NCI-H526 treated with DMSO at 0.1 percent for 48 hours (cell line): Measurements from ENCODE around the gene RBKS.
A peak's percentile ranks its signal among the peaks of the same experiment; 100 is the strongest.
"Not testable (repeated sequence)": the region's sequence is repeated elsewhere in the genome, so short reads cannot be mapped to it uniquely, and the experiment has no call there.

ENCODE experiments used
- DNase-seq: peaks from one replicate; lab custom pipeline; 2025; lab: John Stamatoyannopoulos, UW

Gene RBKS

DNA sequence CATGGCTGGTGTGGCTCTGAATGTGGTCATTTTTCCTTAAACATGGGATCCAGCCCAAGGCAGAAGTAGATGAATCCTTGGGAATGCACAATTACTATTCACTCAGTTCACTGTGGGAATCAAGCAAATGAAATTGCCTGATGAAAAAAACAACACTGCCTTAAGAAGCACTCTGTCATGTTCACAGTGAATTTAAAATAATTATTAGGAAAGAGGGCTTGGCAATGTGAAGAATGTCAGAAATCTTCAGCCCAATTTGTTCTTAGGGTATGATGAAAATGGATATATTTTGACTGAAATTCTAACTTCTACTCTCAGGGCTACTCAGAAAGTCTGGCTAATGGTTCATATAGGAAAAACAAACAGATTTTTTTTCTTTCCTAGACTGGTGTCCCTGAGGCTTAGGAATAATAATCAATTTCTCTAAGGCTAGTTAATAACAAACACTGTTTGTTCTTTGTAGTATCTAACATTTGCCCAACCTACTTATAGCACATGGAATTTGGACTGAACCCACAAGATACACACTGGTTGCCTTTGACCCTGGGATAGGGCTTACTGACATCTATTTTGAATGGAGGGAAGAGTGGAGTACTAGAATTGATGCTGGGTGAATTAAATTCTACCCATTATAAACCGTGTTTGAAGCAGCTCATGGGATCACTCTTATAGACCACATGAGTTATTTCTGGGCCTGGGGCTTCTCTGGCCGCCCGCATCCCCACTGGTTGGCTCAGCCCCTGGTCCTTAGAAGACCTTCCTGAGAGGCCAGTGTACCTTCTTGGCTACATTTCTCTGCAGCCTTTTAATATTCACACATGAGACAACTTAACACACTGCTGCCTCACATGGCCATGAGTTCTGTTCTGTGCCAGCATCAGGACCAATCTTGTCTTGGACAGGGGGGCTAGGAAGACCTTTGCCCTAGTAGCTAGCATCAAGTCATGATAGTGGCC, 127.0 kb downstream of the RBKS start:
- no peak for DNase-seq

DNA sequence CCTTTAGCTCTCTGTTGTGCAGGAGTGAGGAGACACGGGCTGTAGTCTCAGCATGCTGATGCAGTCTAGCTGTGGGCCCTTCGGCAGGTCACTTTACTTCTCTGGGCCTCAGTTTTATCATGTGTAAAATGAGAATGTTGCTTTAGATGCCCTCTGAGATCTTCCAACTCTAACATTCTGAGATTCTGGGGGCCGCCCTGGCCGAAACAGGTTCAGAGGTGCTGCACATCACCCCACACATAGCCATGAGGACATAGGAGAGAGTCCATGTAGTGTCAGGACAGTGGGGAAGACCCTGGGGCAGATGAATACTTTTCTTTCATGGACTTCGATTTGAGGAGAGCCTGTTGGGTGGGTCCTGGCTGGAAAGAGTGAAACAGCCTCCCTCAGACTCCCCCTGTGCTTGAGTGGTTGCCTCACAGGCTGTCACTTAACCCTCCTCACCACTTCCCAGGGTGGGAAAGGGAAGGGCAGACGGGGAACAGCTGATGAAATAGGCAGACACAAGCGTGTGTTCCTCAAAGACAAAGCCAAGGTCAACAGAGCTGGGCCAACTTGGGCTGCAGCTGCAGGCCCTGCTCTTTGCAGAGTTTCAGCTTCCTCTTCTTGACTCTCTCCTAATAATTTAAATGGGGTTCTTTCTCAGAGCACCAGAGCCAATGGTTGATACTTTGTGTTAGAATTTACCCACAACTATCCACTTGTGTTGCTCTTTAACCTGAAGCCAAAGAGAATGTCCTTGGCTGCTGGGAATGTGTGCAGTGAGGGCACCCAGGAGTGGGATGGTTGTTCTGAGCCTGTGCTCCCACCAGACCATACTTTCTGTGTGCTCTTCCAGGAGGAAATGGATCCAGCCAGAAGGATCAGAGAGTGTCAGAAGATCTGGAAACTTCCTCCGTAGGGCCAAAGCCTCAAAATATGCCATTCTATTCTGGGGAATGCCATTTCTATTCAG, 133.4 kb downstream of the RBKS start:
- DNase-seq: no peak

DNA sequence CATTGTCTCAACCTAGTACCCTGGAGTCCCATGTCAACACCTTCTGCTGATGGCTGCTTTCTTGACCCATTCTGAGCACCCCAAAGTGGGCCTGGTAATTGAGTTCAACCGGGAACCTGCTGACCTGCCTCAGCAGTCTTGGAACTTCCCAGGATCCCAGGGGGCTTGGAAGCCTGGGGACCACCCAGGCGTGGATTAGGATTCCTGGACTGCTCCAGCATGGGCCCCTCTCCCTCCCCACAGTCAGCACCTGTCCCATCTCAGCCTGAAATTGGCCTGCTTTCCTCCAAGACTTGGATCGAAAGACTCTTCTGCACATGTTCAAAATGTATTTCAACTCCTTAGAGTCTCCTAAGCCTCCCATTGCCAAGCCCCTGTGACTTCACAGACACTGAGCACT, 134.1 kb downstream of the RBKS start:
- DNase-seq: no peak

DNA sequence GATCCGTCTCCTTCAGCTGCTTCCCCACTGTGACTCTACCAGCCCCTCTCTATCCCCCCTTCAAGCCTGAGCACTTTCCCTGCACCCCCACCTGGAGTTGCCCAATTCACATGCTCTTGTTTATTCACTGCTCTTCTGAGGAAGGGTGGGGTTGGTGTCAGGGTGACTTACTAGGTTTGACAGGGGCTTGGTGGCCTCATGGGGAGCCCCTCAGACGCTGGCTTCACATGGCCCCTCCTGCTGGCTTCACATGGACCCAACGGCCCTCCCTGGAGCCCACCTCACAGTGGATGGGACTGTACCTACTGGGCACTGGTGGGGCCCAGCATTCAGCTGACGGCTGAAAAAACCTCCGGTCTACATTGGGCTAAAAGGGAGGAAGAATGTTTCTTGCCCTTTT, 135.4 kb downstream of the RBKS start:
- DNase-seq: no peak

DNA sequence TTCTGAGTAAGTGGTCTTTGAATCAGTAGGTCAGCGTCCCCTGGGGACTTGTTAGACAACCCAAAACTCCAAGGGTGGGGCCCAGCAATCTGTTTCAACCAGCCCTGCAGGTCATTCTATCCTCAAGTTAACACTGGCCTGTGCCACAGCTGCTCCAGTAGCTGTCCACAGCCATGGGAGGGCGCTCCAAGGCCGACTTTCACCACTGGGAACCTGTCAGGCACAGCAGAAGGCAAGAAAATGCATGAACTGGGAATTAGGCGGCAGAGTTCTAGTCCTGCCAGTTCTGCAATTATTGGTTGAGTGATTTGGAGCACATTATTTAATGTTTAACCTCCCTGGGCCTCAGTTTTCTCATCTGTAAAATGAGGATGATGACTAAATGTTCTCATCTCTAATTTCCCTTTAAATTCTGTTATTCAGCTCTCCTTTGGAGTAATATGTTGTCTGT, 136.0 kb downstream of the RBKS start:
- peak; percentile 16 for DNase-seq

DNA sequence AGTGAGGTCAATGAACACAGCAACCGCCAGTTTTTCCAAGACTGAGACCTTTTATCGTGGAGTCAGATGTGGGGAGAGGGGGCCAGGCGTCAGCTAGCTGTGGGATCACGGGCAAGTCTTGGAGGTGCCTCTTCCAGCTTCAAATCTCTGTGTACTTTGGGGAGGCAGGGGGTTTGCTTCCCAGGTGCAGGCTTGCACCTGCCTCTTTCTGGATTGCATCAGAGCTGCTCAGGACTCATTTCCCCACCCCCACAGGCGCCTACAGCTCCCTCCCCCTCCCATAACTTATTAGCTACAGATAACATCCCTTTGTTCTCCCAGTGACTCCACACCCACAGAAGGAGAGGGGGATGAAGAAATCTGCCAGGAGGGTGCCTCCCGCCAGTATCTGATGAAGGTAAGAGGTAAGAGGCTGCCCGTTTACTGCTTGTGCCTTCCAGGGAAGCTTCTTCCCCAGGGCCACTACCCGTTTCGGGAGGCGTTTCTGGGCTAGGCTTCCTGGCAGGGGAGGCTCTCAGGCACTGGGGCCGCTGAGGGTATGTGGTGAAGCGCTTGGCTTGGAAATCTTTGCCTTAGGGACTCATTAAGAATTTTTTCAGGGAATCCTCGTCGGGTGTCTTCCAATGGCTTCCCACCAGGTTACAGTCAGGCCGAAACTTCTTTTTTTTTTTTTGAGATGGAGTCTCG, 137.5 kb downstream of the RBKS start:
- DNase-seq: peak; percentile 80

DNA sequence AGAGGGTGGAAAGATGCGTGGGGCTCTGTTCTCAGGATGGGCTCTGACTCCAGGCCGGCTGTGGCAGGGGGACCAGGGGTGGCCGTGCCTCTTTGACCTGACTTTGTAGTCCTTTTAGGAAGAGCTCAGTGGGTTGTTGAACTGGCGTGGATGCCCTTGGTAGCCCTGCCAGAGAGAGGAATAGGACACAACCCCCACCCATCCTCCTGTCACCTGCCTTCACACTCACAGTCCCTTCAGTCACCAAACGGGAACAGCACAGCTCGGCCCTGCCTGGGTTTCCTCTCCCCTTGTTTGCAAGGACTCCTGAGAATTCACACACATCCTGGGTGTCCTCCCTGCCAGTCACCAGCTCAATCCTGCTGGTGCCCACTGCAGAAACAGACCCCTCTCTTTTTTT, 138.8 kb downstream of the RBKS start:
- DNase-seq: no peak

DNA sequence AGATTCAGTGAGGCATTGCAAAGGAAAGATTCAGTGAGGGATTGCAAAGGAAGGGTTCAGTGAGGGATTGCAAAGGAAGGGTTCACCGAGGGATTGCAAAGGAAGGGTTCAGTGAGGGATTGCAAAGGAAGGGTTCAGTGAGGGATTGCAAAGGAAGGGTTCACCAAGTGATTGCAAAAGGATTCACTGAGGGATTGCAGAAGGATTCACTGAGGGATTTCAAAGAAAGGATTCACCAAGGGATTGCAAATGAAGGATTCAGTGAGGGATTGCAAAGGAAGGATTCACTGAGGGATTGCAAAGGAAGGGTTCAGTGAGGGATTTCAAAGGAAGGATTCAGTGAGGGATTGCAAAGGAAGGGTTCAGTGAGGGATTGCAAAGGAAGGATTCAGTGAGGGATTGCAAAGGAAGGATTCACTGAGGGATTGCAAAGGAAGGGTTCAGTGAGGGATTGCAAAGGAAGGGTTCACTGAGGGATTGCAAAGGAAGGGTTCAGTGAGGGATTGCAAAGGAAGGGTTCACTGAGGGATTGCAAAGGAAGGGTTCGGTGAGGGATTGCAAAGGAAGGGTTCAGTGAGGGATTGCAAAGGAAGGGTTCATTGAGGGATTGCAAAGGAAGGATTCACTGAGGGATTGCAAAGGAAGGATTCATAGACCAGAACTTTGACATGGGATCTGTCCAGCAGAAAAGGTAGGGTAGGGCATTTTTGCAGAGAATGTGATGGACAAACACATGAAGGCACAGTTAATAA, 141.2 kb downstream of the RBKS start:
- DNase-seq: not testable (repeated sequence)

DNA sequence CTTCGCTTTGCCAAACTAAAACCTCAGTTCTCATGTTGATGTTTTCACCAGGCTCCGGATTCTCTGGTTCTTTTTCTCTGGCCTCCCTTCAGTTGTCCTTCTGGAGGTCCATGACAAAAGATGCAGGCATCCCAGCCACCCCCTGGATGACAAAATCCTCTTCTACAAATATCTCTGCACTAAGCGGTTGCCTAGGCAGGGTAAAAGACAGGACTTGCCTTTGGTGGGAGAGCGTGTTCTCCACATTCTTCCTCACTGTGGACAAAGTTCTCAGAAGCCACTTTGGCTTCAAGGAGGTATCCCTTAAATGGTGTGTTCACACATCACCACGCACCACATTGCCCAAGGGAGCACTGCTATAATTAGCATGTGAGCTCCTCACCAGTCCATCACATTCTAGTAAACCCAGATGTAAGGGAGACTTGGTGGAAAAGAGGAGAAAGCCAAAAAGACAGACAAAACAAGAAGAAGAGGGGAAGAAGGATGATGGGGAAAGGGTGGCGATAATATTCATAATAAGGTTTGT, 142.3 kb downstream of the RBKS start:
- DNase-seq: no peak

DNA sequence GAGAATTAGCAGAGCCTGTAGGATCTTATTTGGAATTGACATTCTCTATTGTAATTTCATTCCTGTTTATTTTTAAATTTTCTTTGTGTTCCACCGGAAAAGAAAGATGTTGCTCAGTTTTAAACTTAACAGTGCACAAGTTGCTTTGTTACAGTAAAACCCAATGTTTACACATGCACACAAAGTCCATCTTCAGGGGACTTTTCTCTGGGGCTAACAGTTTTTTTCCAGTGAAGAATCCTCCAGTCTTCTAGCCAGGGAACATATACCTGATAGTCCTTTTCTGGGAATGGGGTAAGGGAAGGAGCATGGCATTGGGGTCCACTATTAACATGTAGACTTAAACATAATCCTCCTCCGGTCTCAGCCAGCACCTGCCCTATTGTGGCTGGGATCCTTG, 143.9 kb downstream of the RBKS start:
- DNase-seq: no peak

DNA sequence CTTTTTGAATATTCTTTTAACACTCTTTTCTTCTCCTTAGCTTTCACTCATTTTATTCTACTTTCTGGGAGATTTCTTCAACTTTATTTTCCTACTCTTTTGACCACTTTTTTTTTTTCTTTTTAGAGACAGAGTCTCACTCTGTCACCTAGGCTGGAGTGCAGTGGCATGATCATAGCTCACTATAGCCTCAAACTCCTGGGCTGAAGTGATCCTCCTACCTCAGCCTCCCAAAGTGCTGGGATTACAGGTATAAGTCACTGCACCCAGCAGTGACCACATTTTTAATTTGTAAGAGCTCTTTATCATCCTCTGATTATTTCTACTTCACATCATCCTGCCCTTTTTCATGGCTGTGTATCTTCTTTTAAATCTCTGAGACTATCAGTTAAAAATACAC, 144.7 kb downstream of the RBKS start:
- DNase-seq: not testable (repeated sequence)

DNA sequence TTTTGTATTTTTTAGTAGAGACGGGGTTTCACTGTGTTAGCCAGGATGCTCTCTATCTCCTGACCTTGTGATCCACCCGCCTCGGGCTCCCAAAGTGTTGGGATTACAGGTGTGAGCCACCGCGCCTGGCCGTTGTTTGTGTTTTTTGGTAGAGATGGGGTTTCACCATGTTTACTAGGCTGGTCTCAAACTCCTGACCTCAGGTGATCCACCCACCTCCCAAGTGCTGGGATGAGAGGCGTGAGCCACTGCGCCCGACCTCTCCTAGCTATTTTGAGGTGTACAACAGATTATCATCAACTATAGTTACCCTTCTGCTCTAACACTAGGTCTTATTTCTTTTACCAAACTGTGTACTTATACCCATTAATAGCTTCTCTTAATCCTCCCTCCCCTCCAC, 147.6 kb downstream of the RBKS start:
- no peak for DNase-seq

DNA sequence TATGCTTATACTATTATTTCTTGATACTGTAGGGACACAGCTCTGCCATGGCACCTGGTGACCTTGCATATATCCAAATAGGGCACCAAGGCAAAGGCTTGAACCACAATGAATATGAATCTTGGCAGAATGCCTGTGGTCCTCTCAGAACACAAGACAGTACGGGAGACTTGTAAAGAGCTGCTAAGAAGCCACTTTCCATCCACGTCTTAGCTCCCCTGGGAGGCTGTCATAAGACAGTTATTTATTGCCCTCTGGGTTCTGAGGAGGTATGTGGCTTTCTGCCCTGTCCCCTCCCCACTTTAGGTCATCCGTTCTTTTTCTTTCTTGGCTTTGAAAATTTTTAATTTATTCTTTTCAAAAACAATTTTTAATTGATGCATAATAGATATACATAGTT, 148.5 kb downstream of the RBKS start:
- DNase-seq: no peak

DNA sequence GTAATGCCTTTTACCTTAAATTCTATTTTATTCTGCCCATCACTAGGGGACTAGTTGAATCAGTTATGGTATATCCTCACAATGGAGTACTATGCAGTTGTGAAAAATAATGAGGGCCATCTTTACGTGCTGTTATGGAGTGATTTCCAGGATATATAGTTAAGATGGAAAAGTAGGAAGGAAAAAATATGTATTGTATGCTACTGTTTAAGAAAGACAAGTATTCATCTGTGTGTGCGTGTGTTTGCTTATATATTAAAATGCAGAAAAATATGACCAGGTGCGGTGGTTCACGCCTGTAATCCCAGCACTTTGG, 151.2 kb downstream of the RBKS start:
- no peak for DNase-seq

DNA sequence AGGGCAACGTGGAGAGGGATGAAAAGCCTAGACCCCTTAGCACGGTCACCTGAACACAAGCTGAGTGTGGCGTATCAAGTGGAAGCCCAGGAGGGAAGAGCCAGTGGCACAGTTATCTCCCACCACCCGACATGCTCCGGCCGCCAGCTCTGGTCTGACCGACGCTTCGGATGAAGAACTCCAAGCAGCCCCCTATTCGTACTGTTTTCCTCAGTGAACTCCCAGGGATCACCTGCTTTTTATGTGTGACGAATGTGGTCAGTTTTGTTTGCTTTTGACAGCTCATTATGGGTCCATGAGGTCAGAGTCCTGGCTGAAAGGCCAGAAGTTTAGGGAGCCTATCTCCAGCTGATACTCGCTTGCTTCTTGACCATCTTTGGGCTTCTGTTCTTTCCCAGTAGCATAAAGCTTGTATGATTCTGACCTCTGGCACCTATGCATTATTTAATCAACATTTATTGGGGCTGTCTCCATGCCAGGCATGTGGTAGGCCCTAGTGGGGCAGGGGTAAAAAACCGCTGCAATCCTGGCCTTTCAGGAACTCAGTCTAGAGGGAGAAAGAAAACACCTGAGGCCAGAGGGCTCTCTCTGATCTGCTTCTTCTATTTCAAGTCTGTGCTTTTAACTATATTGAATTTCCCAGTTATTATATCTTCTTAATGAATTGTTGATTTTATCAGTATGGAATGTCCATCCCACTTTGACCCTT, 151.7 kb downstream of the RBKS start:
- no peak for DNase-seq

DNA sequence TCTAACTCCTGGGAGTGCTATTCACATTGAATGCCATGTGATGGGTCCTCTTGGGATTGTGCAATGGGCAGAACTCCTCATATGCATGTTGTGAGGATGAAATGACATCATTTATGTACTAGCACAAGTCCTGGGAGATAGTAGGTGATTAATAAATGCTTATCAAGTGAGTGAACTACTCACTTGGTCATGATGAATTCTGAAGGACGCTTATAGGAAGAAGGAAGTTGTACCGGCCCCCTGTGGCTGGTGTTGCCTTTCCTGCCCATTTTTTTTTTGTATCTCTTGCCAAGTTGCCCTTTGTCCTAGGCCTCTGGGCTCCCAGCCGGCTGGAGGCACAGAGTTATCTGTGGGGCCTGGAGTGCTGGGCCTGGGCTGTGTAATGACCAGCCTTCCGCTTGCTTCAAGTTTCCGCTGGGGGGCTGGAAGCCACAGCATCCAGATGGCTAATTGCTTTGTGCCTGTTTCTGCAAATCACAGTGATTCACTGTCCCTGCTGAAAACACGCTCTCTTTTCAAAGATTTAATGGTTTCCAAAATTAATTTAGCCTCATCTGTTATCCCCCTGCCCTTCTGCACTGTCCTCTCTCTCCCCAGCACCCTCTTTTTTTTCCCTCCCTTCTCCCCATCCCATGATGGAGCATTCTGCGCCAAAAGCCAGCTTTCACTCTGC, 152.4 kb downstream of the RBKS start:
- DNase-seq: no peak

DNA sequence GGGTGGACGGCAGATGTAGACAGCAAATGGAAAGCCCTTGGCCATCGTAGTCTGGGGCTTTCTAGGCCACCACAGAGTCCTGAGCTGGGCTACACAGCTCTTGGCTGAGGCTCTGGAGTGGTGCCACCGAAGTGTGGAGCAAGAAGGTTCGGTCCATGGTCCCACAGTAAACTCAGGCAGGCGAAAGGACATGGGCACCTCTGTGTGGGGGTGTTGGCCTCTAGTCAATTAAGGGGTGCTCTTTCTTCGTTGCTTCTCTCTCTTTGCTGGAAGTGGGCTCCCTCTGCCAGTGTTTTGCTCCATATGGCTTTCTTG, 153.3 kb downstream of the RBKS start:
- no peak for DNase-seq

DNA sequence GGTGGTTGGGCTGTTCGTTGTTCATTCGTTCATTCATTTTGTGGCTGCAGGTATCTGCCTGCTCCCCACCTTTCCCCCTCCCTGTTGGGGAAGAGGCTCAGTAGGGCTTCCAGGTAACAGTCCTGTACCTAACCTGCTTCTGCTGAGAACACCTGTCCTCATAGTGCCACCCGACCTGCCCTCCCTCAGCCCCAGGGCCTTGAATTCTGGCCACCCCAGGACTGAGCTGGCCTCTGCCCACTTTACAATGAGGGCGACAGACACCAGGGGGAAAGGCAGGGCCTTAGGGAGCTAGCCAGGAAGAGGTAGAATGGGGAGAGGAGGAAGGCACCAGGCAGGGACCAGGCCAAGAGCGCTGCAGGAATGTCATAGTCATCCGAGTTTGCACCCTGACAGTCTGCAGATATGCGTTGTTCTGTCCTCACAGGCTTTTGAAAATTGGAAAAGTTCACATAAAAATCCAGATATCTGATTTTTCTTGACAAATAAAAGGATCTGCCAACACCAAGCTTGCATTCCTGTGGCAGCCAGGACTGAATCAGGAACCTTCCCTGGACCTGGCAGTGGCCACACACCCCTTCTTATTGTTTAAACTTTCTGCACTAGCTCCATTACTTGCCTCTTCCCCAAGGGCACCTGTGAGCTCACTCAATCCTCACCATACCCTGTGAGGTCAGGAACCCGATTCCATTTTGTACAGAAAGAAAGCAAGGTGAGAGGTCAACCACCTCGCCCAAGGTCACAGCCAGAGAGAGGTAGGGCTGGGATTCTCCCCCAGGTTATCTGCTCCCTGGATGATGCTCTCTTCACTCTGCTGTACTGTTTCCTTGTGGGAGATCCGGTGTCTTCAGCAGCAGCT, 153.9 kb downstream of the RBKS start:
- DNase-seq: no peak

DNA sequence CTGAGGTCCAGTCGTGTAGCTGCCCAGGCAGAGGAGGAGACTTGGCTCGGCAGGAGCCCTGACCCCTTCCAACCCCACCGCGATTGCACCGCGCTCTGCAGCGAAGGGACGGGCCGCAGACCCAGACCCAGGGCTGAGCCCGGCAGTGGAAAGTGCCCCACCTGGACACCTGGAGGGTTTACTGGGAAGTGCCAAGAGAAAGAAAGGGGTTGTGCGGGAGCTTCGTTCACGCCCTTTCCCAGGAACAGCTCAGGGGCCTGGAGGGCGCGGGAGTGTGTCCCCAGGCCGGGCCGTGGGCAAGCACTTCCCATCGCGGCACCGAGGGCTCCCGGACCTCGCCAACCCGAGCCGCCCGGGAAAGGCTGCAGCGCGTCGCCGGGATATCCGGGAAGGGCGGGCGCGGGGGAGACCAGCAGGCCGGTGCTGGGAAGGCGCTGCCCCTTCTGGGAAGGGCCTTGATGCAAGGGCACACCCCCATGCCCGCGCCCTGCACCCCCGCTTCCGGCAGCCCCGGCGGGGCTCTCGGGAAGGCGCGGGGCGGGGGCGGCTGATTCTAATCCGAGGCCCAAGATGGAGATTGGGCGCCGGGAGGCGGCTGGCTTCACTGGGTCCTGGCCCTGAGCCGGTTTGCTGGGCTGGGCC, 154.8 kb downstream of the RBKS start:
- DNase-seq: no peak
